Activated naive CD4-positive, alpha-beta T cell treated with anti-CD3 and anti-CD28 coated beads, Interleukin-2, amount 50 U/mL, for 24 hours (primary cell): Measurements from ENCODE around the gene PGD.
"Not testable (repeated sequence)": the region's sequence is repeated elsewhere in the genome, so short reads cannot be mapped to it uniquely, and the experiment has no call there.

Experiments used
- H3K27ac Mint-ChIP-seq: one replicate; pipeline ENCODE4 v1.8.0; 2021; ENCODE audit warnings: mild to moderate bottlenecking, mixed read lengths
- H3K27me3 Mint-ChIP-seq: one replicate; pipeline ENCODE4 v1.8.0; 2021; ENCODE audit warnings: mixed read lengths
- H3K36me3 Mint-ChIP-seq: one replicate; pipeline ENCODE4 v1.8.0; 2021; ENCODE audit warnings: mixed read lengths
- H3K4me1 Mint-ChIP-seq: one replicate; pipeline ENCODE4 v1.8.0; 2021; ENCODE audit warnings: mixed read lengths
- H3K4me3 Mint-ChIP-seq: one replicate; pipeline ENCODE4 v1.8.0; 2021; ENCODE audit warnings: mild to moderate bottlenecking, mixed read lengths
- H3K9me3 Mint-ChIP-seq: one replicate; pipeline ENCODE4 v1.8.0; 2021; ENCODE audit warnings: mixed read lengths

PGD gene

DNA sequence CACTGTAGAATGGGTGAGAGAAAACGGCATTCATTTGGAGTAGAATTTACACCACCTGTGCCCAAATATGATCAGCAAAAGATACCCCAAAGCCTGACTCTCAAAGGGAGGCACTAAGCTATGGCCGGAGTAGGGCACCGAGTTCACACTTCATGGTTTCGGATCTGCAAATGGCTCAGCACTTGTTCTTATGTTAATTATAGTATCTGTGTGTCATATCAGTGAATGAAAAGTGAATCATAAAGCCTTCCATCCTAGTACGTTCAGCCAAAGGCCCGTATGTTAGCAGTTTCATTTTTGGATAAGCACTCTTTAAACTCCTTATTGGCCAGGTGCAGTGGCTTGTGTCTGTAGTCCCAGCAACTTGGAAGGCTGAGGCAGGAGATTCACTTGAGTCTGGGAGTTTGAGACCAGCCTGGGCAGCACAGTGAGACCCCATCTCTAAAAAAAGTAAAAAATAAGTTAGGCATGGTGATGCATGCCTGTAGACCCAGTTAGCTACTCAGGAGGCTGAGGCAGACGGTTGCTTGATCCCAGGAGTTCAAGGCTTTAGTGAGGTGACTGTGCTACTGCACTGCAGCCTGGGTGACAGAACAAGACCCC is 46.0 kb downstream of the PGD start:
- Mint-ChIP-seq H3K27ac (no peak overlapping the region), H3K27me3 (no peaks in the 10 kb centered on the region), H3K36me3 (no peaks in the 10 kb centered on the region), H3K9me3 (no peaks in the 10 kb centered on the region), H3K4me3 (no peak overlapping the region), H3K4me1 (no peaks in the 10 kb centered on the region)

DNA sequence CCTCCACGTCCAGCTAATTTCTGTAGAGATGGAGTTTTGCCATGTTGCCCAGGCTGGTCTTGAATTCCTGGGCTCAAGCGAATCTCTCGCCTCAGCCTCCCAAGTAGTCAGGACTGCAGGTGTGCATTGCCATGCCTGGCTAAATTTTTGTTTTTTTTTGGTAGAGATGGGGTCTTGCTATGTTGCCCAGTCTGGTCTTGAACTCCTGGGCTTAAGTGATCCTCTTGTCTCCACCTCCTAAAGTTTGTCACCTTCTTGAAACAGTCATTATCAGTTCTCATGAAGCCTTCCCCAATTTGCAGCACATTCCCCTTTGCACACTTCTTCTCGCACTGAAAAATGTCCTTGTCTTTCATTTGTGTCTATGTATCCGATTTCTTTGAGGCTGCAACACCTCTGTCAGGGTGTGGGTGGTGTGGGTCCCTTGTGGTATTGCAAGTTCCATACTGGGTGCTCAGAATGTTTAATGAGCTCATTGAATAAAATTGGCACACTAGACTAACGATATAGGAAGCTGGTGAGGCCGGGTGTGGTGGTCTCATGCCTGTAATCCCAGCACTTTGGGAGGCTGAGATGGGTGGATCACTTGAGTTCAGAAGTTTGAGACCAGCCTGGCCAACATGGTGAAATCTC is 48.0 kb downstream of the PGD start:
- Mint-ChIP-seq H3K36me3 (no peaks in the 10 kb centered on the region), H3K4me1 (no peaks in the 10 kb centered on the region), H3K9me3 (no peaks in the 10 kb centered on the region), H3K27ac (no peak overlapping the region), H3K27me3 (no peaks in the 10 kb centered on the region), H3K4me3 (no peak overlapping the region)

DNA sequence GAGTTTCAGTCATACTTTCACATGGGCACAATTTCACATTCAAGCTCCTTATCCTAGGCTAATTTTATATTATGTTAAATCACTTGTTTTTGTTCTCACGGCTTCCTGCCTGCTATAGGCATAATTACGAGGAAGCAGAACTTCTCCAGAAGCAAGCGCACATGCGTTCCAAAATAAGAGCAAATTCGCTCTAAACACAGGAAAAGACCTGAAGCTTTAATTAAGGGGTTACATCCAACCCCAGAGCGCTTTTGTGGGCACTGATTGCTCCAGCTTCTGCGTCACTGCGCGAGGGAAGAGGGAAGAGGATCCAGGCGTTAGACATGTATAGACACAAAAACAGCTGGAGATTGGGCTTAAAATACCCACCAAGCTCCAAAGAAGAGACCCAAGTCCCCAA is 50.9 kb downstream of the PGD start, which contains the start of gene CORT:
Gene CORT (plus strand): TSS at position 281 of the 400 bp plus-strand sequence. CDS start 193 bp downstream, outside the sequence.
- Mint-ChIP-seq H3K9me3 (no peaks in the 10 kb centered on the region), H3K27me3 (no peaks in the 10 kb centered on the region), H3K4me1 (no peaks in the 10 kb centered on the region), H3K27ac (no peak within 1 kb of the TSS), H3K4me3 (no peak within 1 kb of the TSS), H3K36me3 (no peaks in the 10 kb centered on the region)

DNA sequence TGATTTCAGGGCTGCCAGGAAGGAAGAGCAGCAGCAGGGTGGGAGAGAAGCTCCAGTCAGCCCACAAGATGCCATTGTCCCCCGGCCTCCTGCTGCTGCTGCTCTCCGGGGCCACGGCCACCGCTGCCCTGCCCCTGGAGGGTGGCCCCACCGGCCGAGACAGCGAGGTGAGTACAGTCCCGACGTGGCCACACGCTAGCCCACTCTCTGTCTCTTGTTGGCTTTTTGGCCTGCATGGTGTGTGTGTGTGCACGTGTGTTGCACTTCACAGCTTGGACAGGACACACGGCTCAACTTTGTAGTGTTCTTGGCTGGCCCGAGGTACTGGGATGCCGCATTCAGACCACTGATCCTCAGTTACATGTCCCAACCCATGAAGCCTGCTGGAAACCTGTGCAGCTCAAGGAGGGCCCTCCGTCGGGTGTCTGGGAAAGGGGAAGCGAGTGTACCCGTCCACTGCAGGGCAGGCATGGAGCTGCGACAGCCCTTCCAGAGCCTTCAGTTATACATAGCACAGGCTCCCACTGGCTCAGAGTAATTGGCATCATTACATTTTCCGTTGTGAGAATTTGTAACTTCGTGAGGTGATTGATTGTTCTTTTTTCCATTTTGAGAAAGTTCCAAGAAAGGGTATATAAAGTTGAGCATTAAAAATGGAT is 51.4 kb downstream of the PGD start:
- H3K27me3 Mint-ChIP-seq: no peaks in the 10 kb centered on the region
- H3K4me3 Mint-ChIP-seq: no peak overlapping the region
- no peaks in the 10 kb centered on the region for H3K36me3 Mint-ChIP-seq
- no peak overlapping the region for H3K27ac Mint-ChIP-seq
- no peaks in the 10 kb centered on the region for H3K9me3 Mint-ChIP-seq
- H3K4me1 Mint-ChIP-seq: no peaks in the 10 kb centered on the region

DNA sequence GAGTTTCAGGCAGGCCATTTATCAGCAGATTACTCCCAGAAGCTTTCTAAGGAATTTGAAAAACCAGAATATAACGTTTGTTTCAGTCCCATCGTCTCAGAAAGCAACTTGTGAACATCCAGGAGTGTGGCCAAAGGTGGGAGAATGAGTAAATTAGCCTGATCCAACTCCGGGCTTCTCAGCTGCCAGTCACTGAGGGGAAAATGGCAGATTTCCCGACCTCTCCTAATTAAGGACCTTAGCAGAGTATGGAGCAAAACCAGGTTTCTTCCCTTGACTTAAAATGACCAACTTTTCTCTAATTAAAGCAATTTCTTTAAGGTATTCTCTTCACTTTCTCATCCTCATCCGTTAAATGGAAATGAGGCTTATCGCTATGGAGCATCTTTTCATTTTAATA is 52.0 kb downstream of the PGD start:
- Mint-ChIP-seq H3K4me1 (no peaks in the 10 kb centered on the region), H3K4me3 (no peak overlapping the region), H3K27me3 (no peaks in the 10 kb centered on the region), H3K9me3 (no peaks in the 10 kb centered on the region), H3K36me3 (no peaks in the 10 kb centered on the region), H3K27ac (no peak overlapping the region)

GRCh38 chr1:10451287-10451686 is 52.4 kb downstream of the PGD start:
- Mint-ChIP-seq H3K9me3 (no peaks in the 10 kb centered on the region), H3K27me3 (no peaks in the 10 kb centered on the region), H3K4me3 (no peak overlapping the region)

GRCh38 chr1:10456048-10456447 is 57.2 kb downstream of the PGD start:
- Mint-ChIP-seq H3K4me1 (peaks cover 14% of the 10 kb centered on the region), H3K27ac (no peak overlapping the region), H3K9me3 (no peaks in the 10 kb centered on the region), H3K27me3 (no peaks in the 10 kb centered on the region), H3K36me3 (peaks cover 2% of the 10 kb centered on the region), H3K4me3 (no peak overlapping the region)

More at GRCh38 chr1:10451287-10451686, 52.4 kb downstream of the PGD start:
- no peaks in the 10 kb centered on the region for H3K4me1 Mint-ChIP-seq
- H3K27ac Mint-ChIP-seq: no peak overlapping the region
- peaks cover 2% of the 10 kb centered on the region for H3K36me3 Mint-ChIP-seq

DNA sequence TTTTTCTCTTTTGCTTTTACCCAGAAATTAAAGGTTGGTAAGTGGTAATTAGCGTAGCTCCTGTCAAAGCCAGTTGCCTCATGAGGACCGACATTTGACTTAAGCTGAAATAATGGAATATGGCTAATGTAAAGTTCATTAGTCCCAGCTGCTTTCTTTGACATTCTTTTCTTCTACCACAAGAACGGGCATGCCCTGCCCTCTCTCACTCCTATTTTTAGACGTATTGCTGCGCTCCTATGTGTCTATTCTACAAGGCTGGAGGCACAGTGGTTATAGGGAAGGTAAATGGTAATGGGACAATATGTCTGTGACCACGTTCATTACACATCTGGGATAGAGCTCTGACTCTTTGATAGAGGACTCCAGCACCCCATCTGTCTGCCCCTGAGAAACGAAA is 57.8 kb downstream of the PGD start:
- no peaks in the 10 kb centered on the region for H3K9me3 Mint-ChIP-seq
- H3K36me3 Mint-ChIP-seq: peaks cover 2% of the 10 kb centered on the region
- peaks cover 14% of the 10 kb centered on the region for H3K4me1 Mint-ChIP-seq
- no peaks in the 10 kb centered on the region for H3K27me3 Mint-ChIP-seq
- no peak overlapping the region for H3K4me3 Mint-ChIP-seq
- H3K27ac Mint-ChIP-seq: no peak overlapping the region

- not testable (repeated sequence) for H3K36me3 Mint-ChIP-seq, H3K4me3 Mint-ChIP-seq, H3K9me3 Mint-ChIP-seq, H3K27ac Mint-ChIP-seq, H3K27me3 Mint-ChIP-seq
- peaks cover 14% of the 10 kb centered on the region for H3K4me1 Mint-ChIP-seq
These were observed 58.6 kb downstream of the PGD start for GRCh38 chr1:10457462-10457861.

GRCh38 chr1:10457875-10458274 is 59.0 kb downstream of the PGD start:
- Mint-ChIP-seq H3K4me3 (no peak overlapping the region), H3K4me1 (peaks cover 14% of the 10 kb centered on the region), H3K27ac (no peak overlapping the region), H3K9me3 (no peaks in the 10 kb centered on the region), H3K27me3 (no peaks in the 10 kb centered on the region), H3K36me3 (peaks cover 2% of the 10 kb centered on the region)

DNA sequence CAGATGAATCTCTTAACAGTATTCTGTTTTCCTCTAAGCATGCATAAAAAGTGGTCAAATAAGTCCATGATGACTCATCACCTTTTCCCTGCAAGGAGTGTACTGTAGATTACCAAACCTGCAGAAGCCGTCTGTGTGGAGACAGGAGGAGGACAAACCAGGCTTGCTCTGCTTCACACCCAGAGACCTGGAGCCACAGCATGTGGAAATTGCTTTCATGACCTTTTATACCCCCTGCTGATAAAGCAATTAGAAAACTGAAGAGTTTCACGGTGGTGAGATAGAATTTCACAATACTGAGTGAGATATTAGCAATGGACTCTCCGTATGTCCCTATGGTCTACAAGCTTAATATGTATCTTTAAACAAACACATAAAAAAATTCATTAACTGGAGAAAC is 60.3 kb downstream of the PGD start:
- no peaks in the 10 kb centered on the region for H3K27me3 Mint-ChIP-seq
- peaks cover 14% of the 10 kb centered on the region for H3K4me1 Mint-ChIP-seq
- no peaks in the 10 kb centered on the region for H3K9me3 Mint-ChIP-seq
- H3K4me3 Mint-ChIP-seq: no peak overlapping the region
- no peak overlapping the region for H3K27ac Mint-ChIP-seq
- peaks cover 2% of the 10 kb centered on the region for H3K36me3 Mint-ChIP-seq

- no peak overlapping the region for H3K27ac Mint-ChIP-seq
- peaks cover 9% of the 10 kb centered on the region for H3K4me1 Mint-ChIP-seq
- no peak overlapping the region for H3K4me3 Mint-ChIP-seq
- H3K27me3 Mint-ChIP-seq: no peaks in the 10 kb centered on the region
- peaks cover 8% of the 10 kb centered on the region for H3K36me3 Mint-ChIP-seq
- H3K9me3 Mint-ChIP-seq: no peaks in the 10 kb centered on the region
These were observed 68.2 kb downstream of the PGD start for GRCh38 chr1:10467078-10467477.

DNA sequence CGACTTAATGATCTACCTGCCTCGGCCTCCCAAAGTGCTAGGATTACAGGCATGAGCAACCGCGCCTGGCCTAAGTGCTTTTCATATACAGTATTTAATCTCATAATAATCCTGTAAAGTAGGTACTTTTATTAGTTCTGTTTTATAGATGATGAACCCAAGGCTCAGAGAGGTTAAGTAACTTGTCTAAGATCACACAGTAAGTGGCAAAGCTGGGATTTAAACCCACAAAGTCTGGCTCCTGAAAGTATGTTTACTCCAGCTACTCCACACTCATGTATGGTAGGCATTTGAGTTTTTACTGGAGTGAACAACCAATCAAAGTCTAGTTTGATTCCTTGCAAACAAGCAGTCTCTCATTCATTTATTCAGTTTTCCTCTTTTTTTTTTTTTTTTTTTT is 71.2 kb downstream of the PGD start:
- Mint-ChIP-seq H3K4me1 (peaks cover 28% of the 10 kb centered on the region), H3K27ac (no peak overlapping the region), H3K36me3 (peaks cover 8% of the 10 kb centered on the region), H3K27me3 (no peaks in the 10 kb centered on the region), H3K4me3 (no peak overlapping the region), H3K9me3 (no peaks in the 10 kb centered on the region)
